ENCODE results near the gene VPS39. TPM values are rescaled to one million over a fixed set of nuclear protein-coding genes. Genes with fewer than 3 reads are reported as not detected.

VPS39 gene
- total and polyA plus RNA-seq, 9 of the 15 experiments (the other 6 are each of a cell fraction or from before 2014, with no cell fraction given), result 3.2 to 37.3 (median 21.8) TPM

DNA sequence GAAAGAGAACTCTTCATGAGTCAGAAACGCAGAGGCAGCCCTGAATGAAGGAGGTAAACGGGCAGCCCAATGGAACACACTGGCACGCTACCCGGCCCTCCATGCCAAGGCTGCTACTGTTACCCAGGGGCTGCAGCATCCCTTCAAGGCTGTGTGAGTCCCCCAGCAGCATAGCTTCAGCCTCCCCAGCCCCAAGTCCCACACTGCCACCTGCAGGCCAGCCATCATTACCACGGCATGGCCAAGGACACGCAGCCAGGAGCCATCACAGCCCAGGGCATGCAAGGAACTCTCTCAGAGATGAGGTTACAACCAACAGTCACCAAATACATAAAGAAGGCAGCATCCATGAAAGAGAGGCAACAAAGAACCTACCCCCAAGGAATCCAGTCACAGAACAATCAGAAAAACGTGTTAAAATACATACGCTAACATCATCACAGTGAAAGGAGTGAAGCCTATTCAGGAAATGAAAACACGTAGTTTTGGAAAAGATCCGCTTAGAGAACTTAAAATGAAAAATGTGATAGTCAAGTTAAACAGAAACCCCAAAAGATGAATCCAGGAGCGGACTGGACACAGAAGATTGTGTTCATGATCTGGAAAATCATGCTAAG is 74.1 kb downstream of the VPS39 start (continued):
- TF ChIP-seq CTBP1 (IDR thresholded peaks at IDR 0.05; ENCODE audit: borderline replicate concordance) (peak; percentile 52; the same call in 1 of the 2 replicates), LCOR (CRISPR knock-in tag; IDR thresholded peaks at IDR 0.05) (no peak), ZNF253 (CRISPR knock-in tag; conservative IDR thresholded peaks at IDR 0.05) (no peak), RCOR1 (IDR thresholded peaks at IDR 0.05; ENCODE audit: borderline replicate concordance in 1 of 2, low read depth in 2 of 2, low read length in 2 of 2) (peak in 1 of 2 experiments; percentile 49; a peak in 1 of 4 replicates), PREB (CRISPR knock-in tag; IDR thresholded peaks at IDR 0.05) (no peak), NCOA1 (IDR thresholded peaks at IDR 0.05; ENCODE audit: low read depth) (no peak), BCL6 (CRISPR knock-in tag; IDR thresholded peaks at IDR 0.05) (no peak), GABPA (tag; conservative IDR thresholded peaks at IDR 0.05; ENCODE audit: low read depth) (no peak), ZBTB9 (CRISPR knock-in tag; IDR thresholded peaks at IDR 0.05) (no peak), TCF7 (IDR thresholded peaks at IDR 0.05; ENCODE audit: borderline replicate concordance) (no peak), KLF1 (tag; IDR thresholded peaks at IDR 0.05) (no peak), CEBPB (tag; IDR thresholded peaks at IDR 0.05) (no peak), HES1 (IDR thresholded peaks at IDR 0.05; ENCODE audit: low read depth) (no peak), MTA2 (IDR thresholded peaks at IDR 0.05; ENCODE audit: low read depth) (no peak), ZNF583 (CRISPR knock-in tag; IDR thresholded peaks at IDR 0.05) (no peak), CBFB (CRISPR knock-in tag; IDR thresholded peaks at IDR 0.05) (no peak), ZNF121 (CRISPR knock-in tag; conservative IDR thresholded peaks at IDR 0.05) (no peak), SMC3 (conservative IDR thresholded peaks at IDR 0.05; ENCODE audit: insufficient read depth, low read depth, low read length) (peak; percentile 72)
- TF ChIP-seq, protein P1, sequence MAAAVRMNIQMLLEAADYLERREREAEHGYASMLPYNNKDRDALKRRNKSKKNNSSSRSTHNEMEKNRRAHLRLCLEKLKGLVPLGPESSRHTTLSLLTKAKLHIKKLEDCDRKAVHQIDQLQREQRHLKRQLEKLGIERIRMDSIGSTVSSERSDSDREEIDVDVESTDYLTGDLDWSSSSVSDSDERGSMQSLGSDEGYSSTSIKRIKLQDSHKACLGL (CRISPR knock-in tag; IDR thresholded peaks at IDR 0.05; ENCODE audit: borderline replicate concordance, poor library complexity, severe bottlenecking), result no peak
- TF ChIP-seq, protein P2, sequence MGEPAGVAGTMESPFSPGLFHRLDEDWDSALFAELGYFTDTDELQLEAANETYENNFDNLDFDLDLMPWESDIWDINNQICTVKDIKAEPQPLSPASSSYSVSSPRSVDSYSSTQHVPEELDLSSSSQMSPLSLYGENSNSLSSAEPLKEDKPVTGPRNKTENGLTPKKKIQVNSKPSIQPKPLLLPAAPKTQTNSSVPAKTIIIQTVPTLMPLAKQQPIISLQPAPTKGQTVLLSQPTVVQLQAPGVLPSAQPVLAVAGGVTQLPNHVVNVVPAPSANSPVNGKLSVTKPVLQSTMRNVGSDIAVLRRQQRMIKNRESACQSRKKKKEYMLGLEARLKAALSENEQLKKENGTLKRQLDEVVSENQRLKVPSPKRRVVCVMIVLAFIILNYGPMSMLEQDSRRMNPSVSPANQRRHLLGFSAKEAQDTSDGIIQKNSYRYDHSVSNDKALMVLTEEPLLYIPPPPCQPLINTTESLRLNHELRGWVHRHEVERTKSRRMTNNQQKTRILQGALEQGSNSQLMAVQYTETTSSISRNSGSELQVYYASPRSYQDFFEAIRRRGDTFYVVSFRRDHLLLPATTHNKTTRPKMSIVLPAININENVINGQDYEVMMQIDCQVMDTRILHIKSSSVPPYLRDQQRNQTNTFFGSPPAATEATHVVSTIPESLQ (CRISPR knock-in tag; IDR thresholded peaks at IDR 0.05), result no peak
- TF ChIP-seq, protein P3, sequence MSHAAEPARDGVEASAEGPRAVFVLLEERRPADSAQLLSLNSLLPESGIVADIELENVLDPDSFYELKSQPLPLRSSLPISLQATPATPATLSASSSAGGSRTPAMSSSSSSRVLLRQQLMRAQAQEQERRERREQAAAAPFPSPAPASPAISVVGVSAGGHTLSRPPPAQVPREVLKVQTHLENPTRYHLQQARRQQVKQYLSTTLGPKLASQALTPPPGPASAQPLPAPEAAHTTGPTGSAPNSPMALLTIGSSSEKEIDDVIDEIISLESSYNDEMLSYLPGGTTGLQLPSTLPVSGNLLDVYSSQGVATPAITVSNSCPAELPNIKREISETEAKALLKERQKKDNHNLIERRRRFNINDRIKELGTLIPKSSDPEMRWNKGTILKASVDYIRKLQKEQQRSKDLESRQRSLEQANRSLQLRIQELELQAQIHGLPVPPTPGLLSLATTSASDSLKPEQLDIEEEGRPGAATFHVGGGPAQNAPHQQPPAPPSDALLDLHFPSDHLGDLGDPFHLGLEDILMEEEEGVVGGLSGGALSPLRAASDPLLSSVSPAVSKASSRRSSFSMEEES (CRISPR knock-in tag; IDR thresholded peaks at IDR 0.05), result no peak

All from K562 (cell line).